AG20443 (cell line): ENCODE measurements around the gene MAP3K6.
"Not testable (repeated sequence)": the region's sequence is repeated elsewhere in the genome, so short reads cannot be mapped to it uniquely, and the experiment has no call there.

Experiments
- DNase-seq: peaks from one replicate; pipeline ENCODE4 v3.0.0; 2012; ENCODE audit warnings: low spot score, mixed read lengths

Gene MAP3K6

GRCh38 chr1:27366411-27367159 lies at the start of gene MAP3K6:
TSS of gene MAP3K6 (minus strand) at chr1:27366961. CDS start at chr1:27366597, 364 bp downstream.
- DNase-seq, result peak; percentile 92

GRCh38 chr1:27414091-27414490 lies 47.3 kb upstream of the MAP3K6 start:
- DNase-seq, result no peak

- no peak for DNase-seq
Observed at GRCh38 chr1:27413004-27413403, 46.2 kb upstream of the MAP3K6 start.

DNA sequence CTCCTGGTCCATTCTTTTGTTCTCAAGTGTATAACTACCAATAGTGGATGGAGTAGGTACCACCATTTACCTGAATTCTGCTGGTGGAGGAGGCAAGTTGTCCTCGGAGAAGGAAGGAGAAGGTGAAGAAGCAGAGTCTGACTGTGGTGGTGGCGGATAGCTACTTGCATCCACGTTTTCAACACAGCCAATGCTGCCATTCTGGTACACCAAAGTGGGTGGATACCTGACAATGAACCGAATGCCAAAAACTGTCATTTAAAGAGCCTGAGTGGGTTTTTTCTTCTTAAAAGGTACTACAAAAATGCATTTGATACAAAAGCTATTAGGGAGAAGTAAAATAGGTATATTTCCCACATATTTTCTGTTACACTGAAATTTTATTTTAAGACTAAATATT lies 45.7 kb upstream of the MAP3K6 start:
- no peak for DNase-seq

DNA sequence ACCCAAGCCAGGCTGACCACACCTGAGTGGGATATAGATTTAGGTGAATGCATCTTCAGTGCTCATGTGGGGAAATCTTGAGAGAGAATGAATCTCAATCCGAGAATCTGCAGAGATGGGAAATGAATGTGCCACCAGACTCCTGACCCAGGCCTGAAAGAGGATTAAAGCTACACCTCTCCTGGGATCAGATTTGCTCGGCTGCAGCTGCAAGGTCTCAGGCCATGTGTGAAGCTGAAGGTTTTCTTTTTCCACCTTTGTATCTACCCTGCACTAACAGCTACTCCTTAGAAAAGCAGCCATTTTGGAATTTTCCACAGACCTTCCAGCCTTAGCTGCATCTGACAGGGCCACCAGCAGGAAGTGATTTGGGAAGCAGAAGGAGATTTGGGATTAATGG lies 43.9 kb upstream of the MAP3K6 start:
- DNase-seq, result no peak

GRCh38 chr1:27409669-27410068 lies 42.9 kb upstream of the MAP3K6 start:
- DNase-seq, result no peak

DNA sequence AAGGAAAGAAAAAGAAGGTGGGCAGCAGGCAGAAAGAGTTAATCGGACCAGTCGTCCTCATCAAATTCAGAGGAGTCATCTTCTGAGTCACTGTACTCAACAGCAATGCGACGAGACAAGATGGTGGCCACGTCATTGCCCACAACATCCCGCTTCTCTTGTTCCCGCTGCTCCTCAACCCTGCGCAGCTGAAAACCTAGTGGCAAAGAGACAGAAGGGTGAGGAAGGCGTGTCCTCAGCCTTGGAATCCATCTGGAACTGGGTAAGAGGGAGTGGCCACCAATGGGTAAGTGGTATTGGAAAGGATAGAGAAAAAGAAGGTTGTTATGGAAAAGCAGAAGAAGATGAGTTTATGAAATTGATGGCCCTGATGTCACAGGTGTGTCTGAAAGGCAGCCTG lies 41.4 kb upstream of the MAP3K6 start:
- no peak for DNase-seq

GRCh38 chr1:27406791-27407190 lies 40.0 kb upstream of the MAP3K6 start:
- DNase-seq, result not testable (repeated sequence)

GRCh38 chr1:27406362-27406680 lies 39.6 kb upstream of the MAP3K6 start:
- DNase-seq, result no peak

- not testable (repeated sequence) for DNase-seq
Observed at GRCh38 chr1:27405598-27406361, 39.0 kb upstream of the MAP3K6 start.

- DNase-seq, result peak; percentile 86
Observed at GRCh38 chr1:27405074-27405473, 38.3 kb upstream of the MAP3K6 start.

- no peak for DNase-seq
Observed at GRCh38 chr1:27403931-27404330, 37.2 kb upstream of the MAP3K6 start.

- DNase-seq, result peak; percentile 75
Observed at GRCh38 chr1:27403065-27403726, 36.4 kb upstream of the MAP3K6 start.

DNA sequence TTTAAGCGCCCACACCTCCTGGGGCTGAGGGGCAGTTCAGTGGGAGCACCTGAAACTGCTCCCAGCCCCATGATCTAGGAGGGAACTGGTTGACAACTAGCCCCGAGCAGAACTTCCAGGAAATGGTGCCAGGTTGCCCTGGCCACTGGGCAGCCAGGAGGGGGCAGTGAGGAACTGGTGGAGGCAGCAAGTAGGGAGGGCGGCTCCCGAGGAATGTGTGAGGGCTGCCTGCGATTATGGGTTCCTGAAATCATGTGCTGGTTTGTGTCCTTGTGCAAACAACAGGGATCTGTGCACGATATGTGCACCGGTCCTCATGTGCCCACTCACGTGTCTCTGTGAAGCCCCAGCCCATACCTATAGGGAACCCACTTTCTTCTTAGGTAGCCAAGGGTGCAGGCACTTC lies 35.6 kb upstream of the MAP3K6 start:
- peak; percentile 86 for DNase-seq

DNA sequence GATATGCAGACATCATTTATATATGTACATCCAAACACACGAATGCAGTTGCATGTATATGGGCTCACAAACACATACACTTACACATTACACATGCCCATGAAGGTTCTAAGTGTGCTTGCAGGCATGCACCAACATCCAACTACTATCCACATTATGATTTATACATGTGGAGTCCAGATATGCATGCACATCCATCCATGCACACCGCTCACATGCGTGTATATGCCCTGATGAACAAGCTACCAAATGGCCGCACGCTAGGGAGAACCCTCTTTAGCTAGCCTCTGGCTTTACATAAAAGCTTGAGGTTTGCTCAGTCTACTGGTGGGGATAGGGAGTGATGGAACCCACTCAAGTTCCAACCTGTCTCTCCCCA lies 34.2 kb upstream of the MAP3K6 start:
- no peak for DNase-seq

GRCh38 chr1:27400082-27400962 lies 33.6 kb upstream of the MAP3K6 start:
- peak; percentile 41 for DNase-seq

- no peak for DNase-seq
Observed at GRCh38 chr1:27399251-27400025, 32.7 kb upstream of the MAP3K6 start.

DNA sequence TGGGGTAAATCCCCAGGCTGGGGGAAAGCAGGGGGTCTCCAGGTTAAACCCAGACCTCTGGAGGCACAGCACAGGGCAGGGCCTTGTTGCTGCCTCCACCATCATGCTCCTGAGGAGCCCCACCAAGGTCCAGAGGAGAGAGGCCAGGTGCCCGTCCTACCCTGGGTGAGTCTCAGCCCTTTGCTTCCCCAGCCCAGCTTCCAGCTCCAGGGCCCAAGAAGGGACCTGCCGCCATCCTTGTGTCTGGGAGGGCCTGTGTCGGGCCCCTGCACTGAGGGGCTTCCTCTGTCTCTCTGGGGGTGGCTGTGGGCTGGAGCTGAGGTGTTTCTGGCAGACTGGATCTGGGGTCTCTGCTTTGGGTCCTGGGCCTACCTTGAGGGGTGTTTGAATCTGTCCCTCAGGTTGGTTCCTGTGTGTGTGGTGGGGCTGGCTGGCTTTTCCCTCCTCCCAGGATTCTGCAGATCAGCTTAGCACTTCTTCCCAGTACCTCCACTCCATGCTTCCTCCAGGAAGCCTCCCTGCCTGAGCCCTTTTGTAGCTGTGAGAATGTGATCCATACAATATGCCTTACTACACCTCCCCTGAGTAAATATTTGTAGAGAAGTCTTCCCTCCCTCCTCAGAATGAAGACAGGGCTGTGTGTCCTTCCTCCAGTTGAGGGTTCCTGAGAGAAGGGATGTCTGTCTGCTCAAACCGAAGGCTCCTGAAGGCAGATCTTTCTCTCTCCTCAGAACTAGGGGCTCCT lies 31.8 kb upstream of the MAP3K6 start:
- no peak for DNase-seq

DNA sequence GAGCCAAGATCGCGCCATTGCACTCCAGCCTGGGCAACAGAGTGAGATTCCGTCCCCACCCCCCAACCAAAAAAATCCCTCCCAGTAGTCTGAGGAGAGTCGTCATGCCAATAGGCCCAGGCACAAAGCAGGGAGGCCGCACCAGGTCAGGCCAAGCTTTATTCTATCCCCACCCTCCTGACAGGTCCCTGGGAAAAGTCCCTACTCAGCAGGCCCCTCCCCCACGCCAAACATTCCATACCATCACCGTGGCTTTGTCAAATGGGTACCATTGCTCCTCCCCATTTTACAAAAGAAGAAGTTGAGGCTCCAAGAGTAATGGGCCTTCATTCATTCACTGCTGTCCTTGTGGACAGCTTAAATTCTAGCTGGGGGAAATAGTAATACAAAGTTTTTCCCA lies 31.0 kb upstream of the MAP3K6 start:
- no peak for DNase-seq

- DNase-seq, result no peak
Observed at GRCh38 chr1:27397110-27397509, 30.3 kb upstream of the MAP3K6 start.
